PC-3 (cell line): ENCODE results near the gene TTC14. TPM values are rescaled to one million over a fixed set of nuclear protein-coding genes. Genes with fewer than 3 reads are reported as not detected.

ENCODE experiments used
- ATAC-seq: fragments of 200-7000 bp; cut with Tn5 transposase; 2 replicates; pipeline ENCODE4 v1.9.1; 2020; ENCODE audit warnings: mild to moderate bottlenecking, moderate library complexity
- BruUV-seq: library from RNA; stranded (reverse); fragments of 400-500 nt; replicated peaks from 2 replicates; lab custom pipeline; 2021; lab: Mats Ljungman, UMichigan
- CTCF ChIA-PET: fragments of 300-600 bp; sonication (Branson Sonifier 250); formaldehyde crosslinking; loops from one replicate; lab custom pipeline; 2022; ENCODE audit warnings: antibody characterized with exemption; lab: Charles Lee
- POLR2A ChIA-PET: fragments of 300-600 bp; sonication (Branson Sonifier 250); formaldehyde crosslinking; loops from one replicate; lab custom pipeline; 2022; ENCODE audit warnings: antibody characterized with exemption; ENCODE audit not compliant: unreplicated experiment; lab: Charles Lee
- DNase-seq: peaks from one replicate; pipeline ENCODE4 v3.0.0-alpha.2; 2015
- H2AFZ ChIP-seq: fragments of 300-600 bp; sonication (generic); 2 replicates; pipeline ENCODE4 v1.6.0; 2016; ENCODE audit warnings: antibody characterized with exemption, low read length
- H3F3A ChIP-seq: fragments of 300-600 bp; sonication (generic); one replicate; pipeline ENCODE4 v1.6.0; 2017; ENCODE audit warnings: antibody characterized with exemption, low read length, control low read depth, mild to moderate bottlenecking; ENCODE audit not compliant: unreplicated experiment
- H3K27ac ChIP-seq: fragments of 300-600 bp; sonication (generic); 2 replicates; pipeline ENCODE4 v1.5.1; 2016; ENCODE audit warnings: mild to moderate bottlenecking, low read length
- H3K27me3 ChIP-seq: fragments of 300-600 bp; sonication (generic); 2 replicates; pipeline ENCODE4 v1.6.1; 2016; ENCODE audit warnings: low read length, mixed read lengths
- H3K36me3 ChIP-seq: fragments of 300-600 bp; sonication (generic); 2 replicates; pipeline ENCODE4 v1.6.1; 2016; ENCODE audit warnings: low read depth, mixed run types, low read length, mixed read lengths
- H3K4me1 ChIP-seq: fragments of 300-600 bp; sonication (generic); 2 replicates; pipeline ENCODE4 v1.5.1; 2016; ENCODE audit warnings: low read length; ENCODE audit not compliant: insufficient read depth
- H3K4me2 ChIP-seq: fragments of 300-600 bp; sonication (generic); 2 replicates; pipeline ENCODE4 v1.6.0; 2016; ENCODE audit warnings: low read length
- H3K4me3 ChIP-seq: fragments of 300-600 bp; sonication (generic); 2 replicates; pipeline ENCODE4 v1.5.1; 2016; ENCODE audit warnings: mild to moderate bottlenecking, low read length, mixed read lengths
- H3K79me2 ChIP-seq: fragments of 300-600 bp; sonication (generic); 2 replicates; pipeline ENCODE4 v1.6.1; 2017; ENCODE audit warnings: low read length, mixed read lengths
- H3K9ac ChIP-seq: fragments of 300-600 bp; sonication (generic); 2 replicates; pipeline ENCODE4 v1.6.0; 2016; ENCODE audit warnings: mild to moderate bottlenecking, low read length
- H3K9me2 ChIP-seq: fragments of 300-600 bp; sonication (generic); replicated peaks from 2 replicates; pipeline ENCODE4 v1.6.1; 2016; ENCODE audit warnings: mixed run types, low read length, mixed read lengths
- H3K9me3 ChIP-seq: fragments of 300-600 bp; sonication (generic); 2 replicates; pipeline ENCODE4 v1.6.1; 2016; ENCODE audit warnings: low read length, mixed read lengths
- H4K20me1 ChIP-seq: fragments of 300-600 bp; sonication (generic); 2 replicates; pipeline ENCODE4 v1.6.1; 2016; ENCODE audit warnings: low read length, mixed read lengths
- CTCF ChIP-seq: fragments of 300-600 bp; sonication (generic); conservative IDR thresholded peaks from 2 replicates; pipeline ENCODE4 v1.5.1; 2017; ENCODE audit warnings: antibody characterized with exemption, low read depth, mild to moderate bottlenecking, low read length
- EZH2 ChIP-seq: fragments of 300-600 bp; sonication (generic); IDR thresholded peaks from one replicate; pipeline ENCODE4 v1.6.1; 2017; ENCODE audit warnings: antibody characterized with exemption, mild to moderate bottlenecking, low read length; ENCODE audit not compliant: unreplicated experiment
- EZH2phosphoT487 ChIP-seq: fragments of 300-600 bp; sonication (generic); IDR thresholded peaks from 2 replicates; pipeline ENCODE4 v1.6.1; 2018; ENCODE audit warnings: mild to moderate bottlenecking, antibody characterized with exemption, low read length, borderline replicate concordance
- intact Hi-C: fragments of 100-400 bp; cut with micrococcal nuclease; formaldehyde crosslinking; loops from 2 replicates; pipeline ENCODE4 v1.9.0; 2023
- total RNA-seq: library from RNA; depleted of rRNA; stranded (reverse); fragments of >200 nt; gene quantifications from 2 replicates; pipeline ENCODE4 v1.2.3, GENCODE V29; 2014

The TTC14 gene
- total RNA-seq, 1 experiment from 2014 or later, result 18.0 TPM

GRCh38 chr3:180594631-180595558 lies 7.1 kb upstream of the TTC14 start:
- ATAC-seq, result peak; percentile 93
- TF ChIP-seq EZH2 (no peak), EZH2phosphoT487 (no peak), CTCF (peak; percentile 90)
- peaks cover 11% of the 10 kb centered on the region for H3K4me1 ChIP-seq
- H3K36me3 ChIP-seq, result no peaks in the 10 kb centered on the region
- H3K27ac ChIP-seq, result no peak overlapping the region
- DNase-seq, result peak; percentile 75
- no peaks in the 10 kb centered on the region for H3K9me3 ChIP-seq
- no peaks in the 10 kb centered on the region for H3K27me3 ChIP-seq
- no peaks in the 10 kb centered on the region for H4K20me1 ChIP-seq
- H3F3A ChIP-seq, result no peaks in the 10 kb centered on the region
- H2AFZ ChIP-seq, result no peak overlapping the region; the same call in 1 of the 2 replicates
- CTCF ChIA-PET, result interaction anchor here (0.5 to 1.5 kb wide), 13 partner anchors 24 to 828 kb away, joined by 3 to 20 read pairs (median 3); no protein-coding TSS in a partner anchor
- H3K4me2 ChIP-seq, result no peak overlapping the region
- no peak overlapping the region for H3K9ac ChIP-seq
- POLR2A ChIA-PET, result interaction anchor here (0.6 kb wide), 1 partner anchor 626 kb away, joined by 17 read pairs; no protein-coding TSS in a partner anchor
- H3K4me3 ChIP-seq, result no peak overlapping the region
- no peaks in the 10 kb centered on the region for H3K9me2 ChIP-seq
- H3K79me2 ChIP-seq, result no peaks in the 10 kb centered on the region
- no TSS peak for BruUV-seq
- intact Hi-C loops, result loop anchor here (1.0 to 10.0 kb wide), 11 partner anchors 60 to 843 kb away; partner anchors contain the start of gene PEX5L

- Histone ChIP-seq H3K9me3 (no peaks in the 10 kb centered on the region), H4K20me1 (no peaks in the 10 kb centered on the region), H2AFZ (no peak overlapping the region), H3K4me2 (no peak overlapping the region), H3F3A (no peaks in the 10 kb centered on the region), H3K9ac (no peak overlapping the region), H3K36me3 (no peaks in the 10 kb centered on the region), H3K27me3 (no peaks in the 10 kb centered on the region), H3K4me1 (peaks cover 11% of the 10 kb centered on the region), H3K4me3 (no peak overlapping the region), H3K9me2 (no peaks in the 10 kb centered on the region), H3K79me2 (no peaks in the 10 kb centered on the region), H3K27ac (no peak overlapping the region)
- ChIA-PET POLR2A (interaction anchor here (0.6 kb wide), 2 partner anchors 296 to 626 kb away, joined by 7 to 17 read pairs; no protein-coding TSS in a partner anchor), CTCF (interaction anchor here (0.5 to 1.5 kb wide), 13 partner anchors 25 to 829 kb away, joined by 3 to 20 read pairs (median 3); no protein-coding TSS in a partner anchor)
- TF ChIP-seq EZH2phosphoT487 (no peak), EZH2 (no peak), CTCF (no peak)
- intact Hi-C loops, result loop anchor here (1.0 to 10.0 kb wide), 11 partner anchors 61 to 843 kb away; partner anchors contain the start of gene PEX5L
- ATAC-seq, result no peak
- BruUV-seq, result no TSS peak
- DNase-seq, result no peak
These were observed 6.4 kb upstream of the TTC14 start for GRCh38 chr3:180595559-180595935.
